Motor neuron (in vitro differentiated cells): Measurements from ENCODE around the gene GPS1. TPM values are rescaled to one million over a fixed set of nuclear protein-coding genes. Genes with fewer than 3 reads are reported as not detected.

ENCODE experiments used
- ATAC-seq, 8 experiments: fragments of 200-7000 bp; cut with Tn5 transposase; replicated peaks in 6 of 8; 2 replicates each; pipeline ENCODE4 v1.8.0; 2021; ENCODE audit warnings: mild to moderate bottlenecking in 8 of 8, moderate library complexity in 8 of 8
- H3K27ac ChIP-seq, 2 donors: fragments of 250-450 bp; sonication (Bioruptor Pico); 2 replicates each; pipeline ENCODE4 v1.9.0; 2021; ENCODE audit warnings: antibody characterized with exemption in 2 of 2, mild to moderate bottlenecking in 2 of 2, moderate library complexity in 1 of 2
- H3K4me1 ChIP-seq, 2 donors: fragments of 250-450 bp; sonication (Bioruptor Pico); replicated peaks in 1 of 2; 2 replicates each; pipeline ENCODE4 v1.6.1; 2021; ENCODE audit warnings: antibody characterized with exemption in 2 of 2, mild to moderate bottlenecking in 2 of 2, moderate library complexity in 1 of 2
- H3K4me3 ChIP-seq, 5 donors: fragments of 250-450 bp; sonication (Bioruptor Pico); 2 replicates each; pipeline ENCODE4 v1.9.0; 2021; ENCODE audit warnings: antibody characterized with exemption in 5 of 5, mild to moderate bottlenecking in 5 of 5, moderate library complexity in 4 of 5
- WGBS, 10 experiments: fragments of 450-650 bp; shearing (Covaris generic); methylation state at CpG; one replicate each; pipeline ENCODE4 v1.0.0; 2022; 5-methylcytosine and 5-hydroxymethylcytosine counted together
- in situ Hi-C, 9 experiments: fragments of 400-800 bp; cut with MboI; loops; one replicate each; pipeline ENCODE4 v1.15.0; 2021; ENCODE audit warnings: low sequenced_read_pairs in 9 of 9, low pct_unique_long_range_greater_than_20kb in 2 of 9; ENCODE audit not compliant: unreplicated experiment in 9 of 9
- total RNA-seq, 8 experiments: library from RNA; unstranded; fragments of 300-600 nt; gene quantifications; 2 replicates each; pipeline versions ENCODE4 v1.2.3 to v1.2.4, GENCODE V29; 2022

Gene GPS1
- total RNA-seq, 8 experiments from 2014 or later = 54.6 to 97.9 (median 78.2) TPM

- no peak for ATAC-seq
- 100% methylated on average over 2 of the region's 34 CpGs; no CpG with 5 or more reads in 9 of the 10 experiments for WGBS, 10 experiments
- Histone ChIP-seq H3K4me1 (peaks cover 11% of the 10 kb centered on the region in 2 donors), H3K27ac (no peak overlapping the region), H3K4me3 (no peak overlapping the region)
- in situ Hi-C loops = no loop called here
Measured at GRCh38 chr17:82061047-82061925, 9.6 kb downstream of the GPS1 start.

- peaks cover 12 to 13% of the 10 kb centered on the region in 2 donors for H3K4me1 ChIP-seq
- H3K4me3 ChIP-seq = no peak overlapping the region
- no peak overlapping the region for H3K27ac ChIP-seq
- in situ Hi-C loops = no loop called here
- ATAC-seq = no peak
- WGBS, 10 experiments = 67 to 100% (median 82%) methylated on average over 1 to 10 of the region's 24 CpGs; no CpG with 5 or more reads in 6 of the 10 experiments
Measured at GRCh38 chr17:82062076-82062983, 10.6 kb downstream of the GPS1 start.

- 96% methylated on average over 5 of the region's 9 CpGs; no CpG with 5 or more reads in 9 of the 10 experiments for WGBS, 10 experiments
- no peak overlapping the region for H3K4me3 ChIP-seq
- H3K4me1 ChIP-seq = peaks cover 12 to 13% of the 10 kb centered on the region in 2 donors
- no peak overlapping the region for H3K27ac ChIP-seq
- in situ Hi-C loops = no loop called here
- no peak for ATAC-seq
Measured at GRCh38 chr17:82062984-82063368, 11.3 kb downstream of the GPS1 start.

- ATAC-seq = no peak
- Histone ChIP-seq H3K4me1 (peaks cover 12 to 13% of the 10 kb centered on the region in 2 donors), H3K4me3 (no peak overlapping the region), H3K27ac (no peak overlapping the region)
- WGBS, 10 experiments = 60 to 100% (median 86%) methylated on average over 1 to 7 of the region's 20 CpGs; no CpG with 5 or more reads in 5 of the 10 experiments
- in situ Hi-C loops = no loop called here
Measured at GRCh38 chr17:82063424-82064415, 12.0 kb downstream of the GPS1 start.

- H3K4me1 ChIP-seq = peaks cover 12 to 13% of the 10 kb centered on the region in 2 donors
- 20 to 80% (median 71%) methylated on average over 1 to 13 of the region's 36 CpGs; no CpG with 5 or more reads in 6 of the 10 experiments for WGBS, 10 experiments
- peak overlapping the region in 1 of 2 donors; percentile 89 for H3K27ac ChIP-seq
- in situ Hi-C loops = no loop called here
- ATAC-seq = peak in 4 of 8 experiments; percentile 2 to 10 (median 5)
- H3K4me3 ChIP-seq = peak overlapping the region; percentile 82 to 100 (median 88)
Measured at GRCh38 chr17:82064433-82065192, 12.9 kb downstream of the GPS1 start.

GRCh38 chr17:82065193-82065637 is 13.5 kb downstream of the GPS1 start:
- peak overlapping the region; percentile 54 to 89 for H3K27ac ChIP-seq
- peak overlapping the region; percentile 82 to 100 (median 88) for H3K4me3 ChIP-seq
- whole genome bisulfite sequencing, 10 experiments = 0% methylated on average over 3 of the region's 47 CpGs; no CpG with 5 or more reads in 8 of the 10 experiments
- H3K4me1 ChIP-seq = peaks cover 12 to 13% of the 10 kb centered on the region in 2 donors
- in situ Hi-C loops = no loop called here
- ATAC-seq = peak; percentile 51 to 83 (median 63)

- WGBS, 10 experiments = 77 to 100% (median 81%) methylated on average over 1 to 12 of the region's 88 CpGs; no CpG with 5 or more reads in 6 of the 10 experiments
- in situ Hi-C loops = no loop called here
- peak; percentile 79 to 88 (median 84) for ATAC-seq
- Histone ChIP-seq H3K27ac (peak within 1 kb of the TSS; percentile 54 to 89), H3K4me3 (peak within 1 kb of the TSS; percentile 82 to 100 (median 88)), H3K4me1 (peaks cover 12 to 13% of the 10 kb centered on the region in 2 donors)
Measured at GRCh38 chr17:82065638-82066303, 14.1 kb downstream of the GPS1 start, which contains the start of gene DUS1L. TSS of gene DUS1L (minus strand) at chr17:82065804. CDS start at chr17:82065059, 745 bp downstream.

GRCh38 chr17:82070611-82071010 is 18.9 kb downstream of the GPS1 start:
- in situ Hi-C loops = no loop called here
- H3K27ac ChIP-seq = no peak overlapping the region
- H3K4me1 ChIP-seq = peaks cover 5 to 6% of the 10 kb centered on the region in 2 donors
- no peak for ATAC-seq
- H3K4me3 ChIP-seq = no peak overlapping the region

- 47 to 100% (median 83%) methylated on average over 1 to 6 of the region's 6 CpGs for WGBS, 10 experiments
- H3K4me3 ChIP-seq = no peak overlapping the region
- no peaks in the 10 kb centered on the region for H3K4me1 ChIP-seq
- H3K27ac ChIP-seq = no peak overlapping the region
- in situ Hi-C loops = no loop called here
- no peak for ATAC-seq
Measured at GRCh38 chr17:82072827-82073226, 21.1 kb downstream of the GPS1 start.

- WGBS, 10 experiments = 58 to 90% (median 82%) methylated on average over 1 to 9 of the region's 9 CpGs; no CpG with 5 or more reads in 1 of the 10 experiments
- peak in 1 of 8 experiments; percentile 1 for ATAC-seq
- in situ Hi-C loops = no loop called here
Measured at GRCh38 chr17:82073446-82073845, 21.7 kb downstream of the GPS1 start.

More at GRCh38 chr17:82073446-82073845, 21.7 kb downstream of the GPS1 start:
- no peak overlapping the region for H3K27ac ChIP-seq
- H3K4me1 ChIP-seq = no peaks in the 10 kb centered on the region
- no peak overlapping the region for H3K4me3 ChIP-seq
